GM12872 (cell line): ENCODE measurements around the gene SPDYE6.

ENCODE experiments used
- CTCF ChIP-seq: IDR thresholded peaks from 3 replicates; pipeline ENCODE4 v1.5.1; 2011; ENCODE audit warnings: low read depth, mild to moderate bottlenecking, low read length, moderate library complexity; ENCODE audit not compliant: insufficient read depth

Gene SPDYE6

GRCh38 chr7:102296179-102296438 lies 60.1 kb downstream of the SPDYE6 start:
- TF ChIP-seq CTCF, result no peak
